IPS-18c (cell line): ENCODE measurements around the gene UNK.
"Not testable (repeated sequence)": the region's sequence is repeated elsewhere in the genome, so short reads cannot be mapped to it uniquely, and the experiment has no call there.

Experiments
- H3K4me3 ChIP-seq: 2 replicates; pipeline ENCODE4 v1.7.0; 2013; ENCODE audit warnings: low read depth, mild to moderate bottlenecking, low read length, moderate library complexity; ENCODE audit not compliant: insufficient read depth
- H3K9me3 ChIP-seq: one replicate; pipeline ENCODE4 v1.6.1; 2013; ENCODE audit warnings: mild to moderate bottlenecking, low read length, moderate library complexity; ENCODE audit not compliant: control insufficient read depth, insufficient read depth

UNK gene

GRCh38 chr17:75846692-75847613 lies 62.3 kb downstream of the UNK start:
- no peaks in the 10 kb centered on the region for H3K9me3 ChIP-seq

GRCh38 chr17:75847614-75848522 lies 63.3 kb downstream of the UNK start:
- H3K9me3 ChIP-seq = no peaks in the 10 kb centered on the region

More at GRCh38 chr17:75846692-75847613, 62.3 kb downstream of the UNK start:
- H3K4me3 ChIP-seq = no peak overlapping the region

GRCh38 chr17:75848523-75849278 lies 64.1 kb downstream of the UNK start:
- no peaks in the 10 kb centered on the region for H3K9me3 ChIP-seq
- no peak overlapping the region for H3K4me3 ChIP-seq

More at GRCh38 chr17:75847614-75848522, 63.3 kb downstream of the UNK start:
- no peak overlapping the region for H3K4me3 ChIP-seq

DNA sequence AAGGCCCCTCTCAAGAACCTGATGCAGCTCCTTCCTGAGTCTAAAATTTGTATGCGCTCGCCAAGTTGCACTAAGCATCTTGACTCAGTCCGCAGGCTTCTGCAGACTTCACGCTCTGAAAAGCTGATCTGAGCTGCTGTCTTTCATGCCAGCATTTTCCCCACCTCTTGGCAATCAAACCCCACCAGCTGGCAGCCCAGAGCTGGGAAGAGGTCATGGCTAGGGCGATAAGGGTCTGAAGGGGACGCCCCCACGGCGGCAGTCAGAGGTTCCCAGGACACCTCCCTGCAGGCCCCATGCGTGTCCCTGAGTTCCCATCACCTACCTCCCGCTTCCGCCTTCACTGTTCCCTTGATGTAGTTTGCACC lies 64.7 kb downstream of the UNK start:
- no peak overlapping the region for H3K4me3 ChIP-seq
- H3K9me3 ChIP-seq = no peaks in the 10 kb centered on the region

DNA sequence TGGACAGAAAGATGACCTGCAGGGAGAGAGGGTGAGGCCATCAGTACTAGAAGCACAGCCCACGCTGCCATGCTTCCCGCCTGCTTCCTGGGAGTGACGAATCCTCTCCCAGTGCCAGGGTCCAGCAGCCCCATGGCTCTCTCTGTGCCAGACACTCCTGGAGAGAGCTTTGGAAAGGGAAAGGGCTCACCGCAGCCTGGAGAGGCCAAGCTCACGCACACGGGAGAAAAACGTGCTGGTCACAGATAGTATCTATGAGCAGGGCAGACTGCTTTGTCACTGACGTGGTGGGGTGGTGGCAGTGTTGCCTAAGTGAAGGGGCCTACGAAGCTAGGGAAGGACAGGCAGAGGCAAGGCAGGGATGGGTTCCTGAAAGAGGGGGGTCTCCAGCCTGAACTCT lies 65.1 kb downstream of the UNK start:
- no peak overlapping the region for H3K4me3 ChIP-seq

GRCh38 chr17:75850928-75851692 lies 66.5 kb downstream of the UNK start:
- Histone ChIP-seq H3K4me3 (no peak overlapping the region), H3K9me3 (no peaks in the 10 kb centered on the region)

More for the DNA sequence above, 65.1 kb downstream of the UNK start:
- H3K9me3 ChIP-seq = no peaks in the 10 kb centered on the region

GRCh38 chr17:75851693-75851991 lies 67.0 kb downstream of the UNK start:
- not testable (repeated sequence) for H3K4me3 ChIP-seq, H3K9me3 ChIP-seq

GRCh38 chr17:75853433-75853832 lies 68.8 kb downstream of the UNK start:
- H3K9me3 ChIP-seq = no peaks in the 10 kb centered on the region
- no peak overlapping the region for H3K4me3 ChIP-seq

DNA sequence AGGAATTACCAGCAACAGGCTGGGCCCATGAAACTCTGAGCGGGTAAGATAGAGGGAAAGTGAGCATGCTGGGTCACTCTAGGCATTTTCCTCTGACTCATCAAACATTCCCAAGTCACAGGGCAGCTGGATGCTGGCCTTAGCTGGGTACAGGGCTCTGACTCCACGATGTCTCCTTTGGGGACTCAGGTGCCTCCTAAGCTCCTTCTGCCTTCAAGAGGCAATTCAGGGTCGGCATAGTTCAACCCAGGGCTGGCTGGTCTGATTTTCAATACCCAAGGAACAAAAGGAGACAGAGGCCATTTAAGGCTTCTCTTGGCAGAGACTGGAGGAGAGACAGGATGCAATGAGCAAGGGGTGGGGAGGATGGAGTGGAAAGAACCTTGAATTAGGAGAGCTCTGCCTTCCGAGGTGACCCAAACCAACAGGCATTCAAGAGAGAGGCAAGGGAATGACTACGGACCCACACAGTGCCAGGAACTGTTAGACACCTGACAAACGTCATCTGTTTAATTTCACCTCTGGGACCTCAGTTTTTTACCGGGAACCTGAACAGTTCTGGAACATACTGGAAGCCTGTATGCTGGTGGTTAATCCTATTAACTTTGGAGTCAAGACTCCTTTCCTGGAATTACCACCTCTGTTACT lies 69.6 kb downstream of the UNK start:
- Histone ChIP-seq H3K4me3 (peak overlapping the region; percentile 53), H3K9me3 (no peaks in the 10 kb centered on the region)

GRCh38 chr17:75854881-75855309 lies 70.3 kb downstream of the UNK start:
- peak overlapping the region; percentile 53 for H3K4me3 ChIP-seq
- H3K9me3 ChIP-seq = no peaks in the 10 kb centered on the region

DNA sequence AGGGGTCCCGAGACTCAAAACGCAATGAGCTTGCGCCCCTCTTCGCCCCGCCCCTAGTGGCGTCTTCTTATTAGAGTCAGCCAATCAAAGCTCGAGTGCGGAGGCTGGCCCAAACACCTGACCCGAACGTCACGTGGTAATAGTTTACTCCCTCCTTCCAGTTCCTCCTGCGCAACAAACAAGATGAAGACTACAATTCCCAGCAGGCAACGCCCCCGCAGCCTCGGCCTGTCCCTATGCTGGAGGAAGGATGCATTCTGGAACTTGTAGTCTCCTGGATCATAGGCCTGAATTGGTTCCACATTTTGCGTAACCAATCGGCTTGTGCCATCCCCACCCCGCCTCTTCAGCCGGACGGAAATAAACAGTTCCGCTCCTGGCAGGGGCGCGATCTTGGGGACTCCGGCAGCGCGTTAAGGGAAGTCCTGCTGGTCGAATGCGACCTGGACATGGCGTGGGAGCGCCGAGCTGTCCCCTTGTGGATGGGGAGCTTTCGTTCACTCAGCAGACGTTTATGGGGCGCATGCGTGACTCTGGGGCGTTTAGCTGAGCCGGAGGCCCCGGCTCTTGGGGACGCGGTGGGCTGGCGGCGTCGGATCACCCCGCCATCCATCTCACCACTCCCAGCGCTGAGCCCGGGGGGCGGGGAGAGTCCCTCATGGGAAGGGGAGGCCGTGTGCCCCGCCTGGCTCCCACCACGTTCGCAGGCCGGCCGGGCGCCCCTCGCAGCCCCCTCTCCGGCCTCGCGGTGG lies 70.9 kb downstream of the UNK start, which contains the start of gene WBP2:
TSS of gene WBP2 (minus strand) at position 26 of the 752 bp plus-strand sequence. CDS start 38 bp downstream, outside the sequence.
- peak within 1 kb of the TSS; percentile 98 for H3K4me3 ChIP-seq

GRCh38 chr17:75856062-75856756 lies 71.6 kb downstream of the UNK start:
- Histone ChIP-seq H3K4me3 (peak overlapping the region; percentile 98), H3K9me3 (no peaks in the 10 kb centered on the region)

More for the DNA sequence above, 70.9 kb downstream of the UNK start, which contains the start of gene WBP2:
- no peaks in the 10 kb centered on the region for H3K9me3 ChIP-seq

DNA sequence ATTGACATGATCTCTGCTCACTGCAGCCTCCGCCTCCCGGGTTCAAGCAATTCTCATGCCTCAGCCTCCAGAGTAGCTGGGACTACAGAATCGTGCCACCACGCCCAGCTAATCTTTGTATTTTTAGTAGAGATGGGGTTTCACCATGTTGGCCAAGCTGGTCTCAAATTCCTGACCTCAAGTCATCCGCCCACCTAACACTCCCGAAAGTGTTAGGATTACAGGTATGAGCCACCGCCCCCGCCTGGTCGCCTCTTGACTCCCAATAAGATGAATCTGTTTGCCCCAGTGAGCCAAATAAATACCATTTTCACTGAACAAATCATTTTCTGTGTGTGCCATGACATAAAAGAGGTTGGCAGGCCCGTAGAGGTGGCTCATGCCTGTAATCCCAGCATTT lies 74.8 kb downstream of the UNK start:
- not testable (repeated sequence) for H3K9me3 ChIP-seq, H3K4me3 ChIP-seq

GRCh38 chr17:75861927-75862317 lies 77.3 kb downstream of the UNK start:
- H3K9me3 ChIP-seq = no peaks in the 10 kb centered on the region
- no peak overlapping the region for H3K4me3 ChIP-seq

DNA sequence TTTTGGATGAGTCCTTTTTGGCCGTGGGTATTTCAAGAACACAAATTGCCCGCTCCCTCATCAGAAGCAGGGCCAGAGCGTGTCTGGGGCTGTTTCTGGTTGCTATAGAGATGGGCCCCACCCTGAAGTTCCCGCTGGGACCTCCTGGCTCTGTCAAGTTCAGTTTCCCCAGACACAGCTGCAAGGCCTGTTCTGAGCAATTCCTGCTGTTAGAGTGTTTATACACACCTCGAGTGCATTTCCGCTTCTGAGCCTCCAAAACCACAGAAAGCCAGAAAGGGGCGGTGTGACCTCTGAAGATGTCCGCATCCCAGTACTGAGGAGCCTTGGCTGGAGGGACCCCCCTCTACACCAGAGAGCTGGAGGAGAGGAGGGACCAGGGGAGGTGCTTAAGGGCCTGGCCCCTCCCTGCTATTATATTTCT lies 79.9 kb downstream of the UNK start:
- Histone ChIP-seq H3K4me3 (no peak overlapping the region), H3K9me3 (no peaks in the 10 kb centered on the region)
